Body of pancreas (tissue), 4 donors: Measurements from ENCODE around the gene SMOC2. TPM values are rescaled to one million over a fixed set of nuclear protein-coding genes. Genes with fewer than 3 reads are reported as not detected.
"Not testable (repeated sequence)": the region's sequence is repeated elsewhere in the genome, so short reads cannot be mapped to it uniquely, and the experiment has no call there.

Experiments
- ATAC-seq: fragments of 150-250 bp; one replicate; pipeline ENCODE4 v1.9.1; 2016
- DNase-seq, 4 donors: peaks; one replicate each; pipeline ENCODE4 v3.0.0-alpha.2; 2019
- H3K27ac ChIP-seq, 4 donors: fragments of 200-600 bp; sonication (generic); 1 replicate in 3 of 4; 2 replicates in 1 of 4; pipeline versions ENCODE4 v1.5.1 to v1.6.1; 2016 to 2019; ENCODE audit warnings: mild to moderate bottlenecking in 1 of 4, mixed read lengths in 1 of 4, moderate library complexity in 1 of 4
- H3K27me3 ChIP-seq, 2 donors: fragments of 200-600 bp; sonication (generic); one replicate each; pipeline ENCODE4 v1.6.0; 2016; ENCODE audit warnings: mild to moderate bottlenecking in 1 of 2
- H3K36me3 ChIP-seq, 2 donors: fragments of 200-600 bp; sonication (generic); replicated peaks in 1 of 2; 2 replicates each; pipeline ENCODE4 v1.5.1; 2016; ENCODE audit warnings: low read depth in 2 of 2; ENCODE audit not compliant: insufficient read depth in 1 of 2
- H3K4me1 ChIP-seq: fragments of 200-600 bp; sonication (generic); one replicate; pipeline ENCODE4 v1.6.0; 2016
- H3K4me3 ChIP-seq, 2 donors: fragments of 200-600 bp; sonication (generic); 1 replicate in 1 of 2; 2 replicates in 1 of 2; pipeline ENCODE4 v1.5.1; 2016 to 2019
- H3K9me3 ChIP-seq, 3 donors: fragments of 200-600 bp; sonication (generic); 1 replicate in 2 of 3; 2 replicates in 1 of 3; pipeline ENCODE4 v1.5.1; 2016
- CTCF ChIP-seq, 7 experiments: fragments of 450-650 bp in 4 of 7; fragments of 200-600 bp in 3 of 7; sonication (generic) in 3 of 7; IDR thresholded peaks; one replicate each; pipeline ENCODE4 v1.5.1; 2016 to 2019; ENCODE audit warnings: antibody characterized with exemption in 7 of 7
- POLR2A ChIP-seq, 3 donors: fragments of 450-650 bp; IDR thresholded peaks; one replicate each; pipeline ENCODE4 v1.6.1; 2016; ENCODE audit warnings: antibody characterized with exemption in 3 of 3, mild to moderate bottlenecking in 2 of 3
- WGBS, 2 donors: methylation state at CpG; one replicate each; pipeline ENCODE4 v1.1.5; 2017; 5-methylcytosine and 5-hydroxymethylcytosine counted together
- intact Hi-C: fragments of 100-400 bp; cut with DNase I; formaldehyde crosslinking; loops from one replicate; pipeline ENCODE4 v1.15.1; 2023
- total RNA-seq, 2 donors: library from RNA; depleted of rRNA; stranded (reverse); fragments of >200 nt; gene quantifications; one replicate each; pipeline ENCODE4 v1.1.0, GENCODE V29; 2016

The SMOC2 gene
- total RNA-seq, 2 donors from 2014 or later, result 22.7 to 31.4 TPM

DNA sequence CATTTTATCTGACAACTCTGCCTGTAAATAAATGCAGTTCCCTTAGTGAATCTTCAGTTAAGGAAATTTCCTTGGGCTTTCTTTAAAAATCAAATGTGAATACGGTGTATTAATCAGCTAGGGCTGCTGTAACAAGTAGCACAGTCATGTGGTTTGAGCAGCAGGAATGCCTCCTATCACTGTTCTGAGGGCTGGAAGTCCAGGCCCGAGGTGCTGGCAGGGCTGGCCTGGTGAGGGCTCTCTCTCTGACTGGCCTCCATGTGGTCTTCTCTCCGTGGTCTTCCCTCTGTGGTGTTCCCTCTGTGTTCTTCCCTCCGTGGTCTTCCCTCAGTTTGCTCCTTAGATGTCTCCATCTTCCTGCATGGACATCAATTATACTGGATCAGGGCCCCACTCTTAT lies 124.1 kb downstream of the SMOC2 start:
- no peaks in the 10 kb centered on the region for H3K9me3 ChIP-seq
- H3K36me3 ChIP-seq, result no peaks in the 10 kb centered on the region
- no peaks in the 10 kb centered on the region for H3K4me1 ChIP-seq
- intact Hi-C loops, result no loop called here
- no peak overlapping the region for H3K27ac ChIP-seq
- TF ChIP-seq CTCF (IDR thresholded peaks at IDR 0.05), result no peak
- TF ChIP-seq POLR2A (IDR thresholded peaks at IDR 0.05), result no peak
- DNase-seq (no peak), ATAC-seq (no peak)
- no peaks in the 10 kb centered on the region for H3K27me3 ChIP-seq
- no peak overlapping the region for H3K4me3 ChIP-seq
- WGBS, 2 donors, result 85 to 86% methylated on average over 4 of the region's 4 CpGs

GRCh38 chr6:168570211-168570610 lies 129.2 kb downstream of the SMOC2 start:
- DNase-seq, result no peak
- no peaks in the 10 kb centered on the region for H3K9me3 ChIP-seq
- ATAC-seq, result no peak
- intact Hi-C loops, result no loop called here
- no peaks in the 10 kb centered on the region for H3K4me1 ChIP-seq
- no peak overlapping the region for H3K4me3 ChIP-seq
- H3K27ac ChIP-seq, result no peak overlapping the region
- 68 to 69% methylated on average over 11 of the region's 11 CpGs for WGBS, 2 donors
- TF ChIP-seq POLR2A (IDR thresholded peaks at IDR 0.05) (no peak), CTCF (IDR thresholded peaks at IDR 0.05) (no peak)
- H3K27me3 ChIP-seq, result no peaks in the 10 kb centered on the region
- no peaks in the 10 kb centered on the region for H3K36me3 ChIP-seq

- Histone ChIP-seq H3K9me3 (no peaks in the 10 kb centered on the region), H3K27ac (no peak overlapping the region), H3K27me3 (no peaks in the 10 kb centered on the region), H3K4me1 (no peaks in the 10 kb centered on the region), H3K4me3 (no peak overlapping the region), H3K36me3 (no peaks in the 10 kb centered on the region)
- DNase-seq (no peak), ATAC-seq (no peak)
- TF ChIP-seq POLR2A (IDR thresholded peaks at IDR 0.05), result no peak
- TF ChIP-seq CTCF (IDR thresholded peaks at IDR 0.05), result no peak
- intact Hi-C loops, result no loop called here
- 81 to 85% methylated on average over 19 of the region's 19 CpGs for WGBS, 2 donors
Observed at GRCh38 chr6:168571268-168571667, 130.3 kb downstream of the SMOC2 start.

DNA sequence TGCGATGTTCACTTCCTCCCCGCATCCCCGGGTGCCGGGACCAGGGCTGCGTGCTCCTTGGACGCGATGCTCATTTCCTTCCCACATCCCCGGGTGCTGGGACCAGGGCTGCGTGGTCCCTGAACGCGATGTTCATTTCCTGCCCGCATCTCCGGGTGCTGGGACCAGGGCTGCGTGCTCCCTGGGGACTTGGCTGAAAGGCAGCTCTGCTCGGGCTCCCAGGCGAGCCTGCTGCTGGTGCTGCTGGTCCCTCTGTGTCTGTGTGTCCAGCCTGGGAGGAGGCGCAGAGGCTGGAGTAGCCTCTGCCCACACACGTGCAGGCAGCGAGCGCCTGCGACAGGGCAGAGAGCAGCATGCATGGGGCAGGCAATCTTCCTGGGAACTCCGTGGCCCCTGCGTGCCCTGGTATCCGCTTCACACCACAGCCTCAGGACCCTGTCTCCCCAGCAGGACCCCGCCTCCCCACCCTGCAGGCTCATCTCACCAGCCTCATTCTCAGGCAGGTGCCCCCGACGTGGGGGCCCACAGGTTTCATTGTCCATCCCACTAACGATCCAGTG lies 132.4 kb downstream of the SMOC2 start:
- 83 to 85% methylated on average over 16 to 24 of the region's 28 CpGs for WGBS, 2 donors
- H3K27me3 ChIP-seq, H3K36me3 ChIP-seq, H3K9me3 ChIP-seq, H3K27ac ChIP-seq, DNase-seq, intact Hi-C loops, H3K4me1 ChIP-seq, H3K4me3 ChIP-seq, ATAC-seq: not testable (repeated sequence)

- Histone ChIP-seq H3K27ac (no peak overlapping the region), H3K4me3 (no peak overlapping the region), H3K4me1 (no peaks in the 10 kb centered on the region), H3K9me3 (no peaks in the 10 kb centered on the region), H3K27me3 (no peaks in the 10 kb centered on the region), H3K36me3 (no peaks in the 10 kb centered on the region)
- no peak for DNase-seq
- intact Hi-C loops, result no loop called here
- TF ChIP-seq CTCF (IDR thresholded peaks at IDR 0.05) (no peak), POLR2A (IDR thresholded peaks at IDR 0.05) (no peak)
- 79 to 84% methylated on average over 16 to 17 of the region's 17 CpGs for WGBS, 2 donors
- ATAC-seq, result no peak
Observed at GRCh38 chr6:168574075-168574698, 133.2 kb downstream of the SMOC2 start.
